ENCODE data around the gene RAB8B.
A peak's percentile ranks its signal among the peaks of the same experiment; 100 is the strongest.

RAB8B gene

GRCh38 chr15:63264688-63265293, 75.4 kb downstream of the RAB8B start:
- Histone ChIP-seq H3K23ac (ENCODE audit: low read depth, low read length, poor library complexity) (no peak overlapping the region), H2BK15ac (ENCODE audit: low read length) (no peak overlapping the region), H3K14ac (ENCODE audit: low read length) (no peak overlapping the region), H3K9me3 (replicated peaks in 1 of 2; ENCODE audit: control insufficient read depth in 2 of 2, insufficient read depth in 1 of 2, low read depth in 1 of 2, low read length in 2 of 2) (peaks cover 0 to 9% of the 10 kb centered on the region in 2 donors), H3K9ac (ENCODE audit: low read depth, low read length, poor library complexity) (no peak overlapping the region), H3K36me3 (replicated peaks in 1 of 2; ENCODE audit: control insufficient read depth in 2 of 2, insufficient read depth in 2 of 2, low read length in 2 of 2) (peaks cover 11 to 88% of the 10 kb centered on the region in 2 donors), H4K91ac (ENCODE audit: low read depth, low read length, poor library complexity) (no peak overlapping the region), H3K4ac (ENCODE audit: low read length) (no peak overlapping the region), H2BK5ac (ENCODE audit: low read length) (no peak overlapping the region), H3K4me1 (ENCODE audit: control insufficient read depth in 2 of 2, insufficient read depth in 1 of 2, low read depth in 1 of 2, low read length in 2 of 2) (no peaks in the 10 kb centered on the region), H3K79me1 (ENCODE audit: low read depth, low read length) (no peaks in the 10 kb centered on the region), H2AFZ (ENCODE audit: low read length) (no peak overlapping the region), H3K4me2 (ENCODE audit: insufficient read depth, low read length, poor library complexity, severe bottlenecking) (no peak overlapping the region), H2AK5ac (ENCODE audit: low read depth, low read length) (no peak overlapping the region), H3K27ac (replicated peaks; ENCODE audit: low read length) (no peak overlapping the region), H3K4me3 (ENCODE audit: low read length in 2 of 2) (no peak overlapping the region), H4K8ac (ENCODE audit: low read depth, low read length) (no peak overlapping the region), H3K27me3 (ENCODE audit: control insufficient read depth in 3 of 3, insufficient read depth in 3 of 3, low read depth in 1 of 3, low read length in 3 of 3) (no peaks in the 10 kb centered on the region), H2BK120ac (ENCODE audit: low read depth, low read length) (no peak overlapping the region), H2BK12ac (ENCODE audit: low read length) (no peak overlapping the region), H3K18ac (ENCODE audit: low read length) (no peak overlapping the region)
- WGBS, 2 donors (ENCODE audit: extremely low coverage in 2 of 2, insufficient read length in 2 of 2, insufficient replicate concordance in 1 of 2): no CpG with 5 or more reads among the region's 1 CpG
- no peak for DNase-seq (ENCODE audit: low spot score)

- H2BK12ac ChIP-seq (ENCODE audit: low read length): no peak overlapping the region
- peaks cover 2 to 14% of the 10 kb centered on the region in 2 donors for H3K9me3 ChIP-seq (replicated peaks in 1 of 2; ENCODE audit: control insufficient read depth in 2 of 2, insufficient read depth in 1 of 2, low read depth in 1 of 2, low read length in 2 of 2)
- H2BK120ac ChIP-seq (ENCODE audit: low read depth, low read length): no peak overlapping the region
- no peak overlapping the region for H3K9ac ChIP-seq (ENCODE audit: low read depth, low read length, poor library complexity)
- H4K8ac ChIP-seq (ENCODE audit: low read depth, low read length): no peak overlapping the region
- peaks cover 0 to 9% (median 2%) of the 10 kb centered on the region in 3 experiments for H3K27me3 ChIP-seq (ENCODE audit: control insufficient read depth in 3 of 3, insufficient read depth in 3 of 3, low read depth in 1 of 3, low read length in 3 of 3)
- peaks cover 2 to 4% of the 10 kb centered on the region in 2 donors for H3K4me1 ChIP-seq (ENCODE audit: control insufficient read depth in 2 of 2, insufficient read depth in 1 of 2, low read depth in 1 of 2, low read length in 2 of 2)
- DNase-seq (ENCODE audit: low spot score): no peak
- H3K4me2 ChIP-seq (ENCODE audit: insufficient read depth, low read length, poor library complexity, severe bottlenecking): no peak overlapping the region
- no peak overlapping the region for H3K4me3 ChIP-seq (ENCODE audit: low read length in 2 of 2)
- peaks cover 0 to 5% of the 10 kb centered on the region in 2 donors for H3K36me3 ChIP-seq (replicated peaks in 1 of 2; ENCODE audit: control insufficient read depth in 2 of 2, insufficient read depth in 2 of 2, low read length in 2 of 2)
- H3K79me1 ChIP-seq (ENCODE audit: low read depth, low read length): no peaks in the 10 kb centered on the region
- H3K14ac ChIP-seq (ENCODE audit: low read length): no peak overlapping the region
- no CpG with 5 or more reads among the region's 3 CpGs for WGBS, 2 donors (ENCODE audit: extremely low coverage in 2 of 2, insufficient read length in 2 of 2, insufficient replicate concordance in 1 of 2)
- no peak overlapping the region for H2BK15ac ChIP-seq (ENCODE audit: low read length)
- H3K23ac ChIP-seq (ENCODE audit: low read depth, low read length, poor library complexity): no peak overlapping the region
- H3K4ac ChIP-seq (ENCODE audit: low read length): no peak overlapping the region
- no peak overlapping the region for H2AK5ac ChIP-seq (ENCODE audit: low read depth, low read length)
- H2AFZ ChIP-seq (ENCODE audit: low read length): no peak overlapping the region
- no peak overlapping the region for H4K91ac ChIP-seq (ENCODE audit: low read depth, low read length, poor library complexity)
- no peak overlapping the region for H3K27ac ChIP-seq (replicated peaks; ENCODE audit: low read length)
- H2BK5ac ChIP-seq (ENCODE audit: low read length): no peak overlapping the region
- no peak overlapping the region for H3K18ac ChIP-seq (ENCODE audit: low read length)
These were observed 85.0 kb downstream of the RAB8B start for GRCh38 chr15:63274427-63274826.

- no peak overlapping the region for H3K27ac ChIP-seq (replicated peaks; ENCODE audit: low read length)
- peaks cover 2 to 7% of the 10 kb centered on the region in 2 donors for H3K9me3 ChIP-seq (replicated peaks in 1 of 2; ENCODE audit: control insufficient read depth in 2 of 2, insufficient read depth in 1 of 2, low read depth in 1 of 2, low read length in 2 of 2)
- H3K18ac ChIP-seq (ENCODE audit: low read length): no peak overlapping the region
- no peak overlapping the region for H3K4ac ChIP-seq (ENCODE audit: low read length)
- H3K9ac ChIP-seq (ENCODE audit: low read depth, low read length, poor library complexity): no peak overlapping the region
- H3K23ac ChIP-seq (ENCODE audit: low read depth, low read length, poor library complexity): no peak overlapping the region
- H4K8ac ChIP-seq (ENCODE audit: low read depth, low read length): no peak overlapping the region
- H2AFZ ChIP-seq (ENCODE audit: low read length): peak overlapping the region; percentile 62
- H2AK5ac ChIP-seq (ENCODE audit: low read depth, low read length): no peak overlapping the region
- peak overlapping the region; percentile 69 for H3K4me2 ChIP-seq (ENCODE audit: insufficient read depth, low read length, poor library complexity, severe bottlenecking)
- no peak overlapping the region for H4K91ac ChIP-seq (ENCODE audit: low read depth, low read length, poor library complexity)
- H3K27me3 ChIP-seq (ENCODE audit: control insufficient read depth in 3 of 3, insufficient read depth in 3 of 3, low read depth in 1 of 3, low read length in 3 of 3): peaks cover 0 to 9% (median 2%) of the 10 kb centered on the region in 3 experiments
- no peak overlapping the region for H2BK15ac ChIP-seq (ENCODE audit: low read length)
- H3K4me1 ChIP-seq (ENCODE audit: control insufficient read depth in 2 of 2, insufficient read depth in 1 of 2, low read depth in 1 of 2, low read length in 2 of 2): peaks cover 4 to 6% of the 10 kb centered on the region in 2 donors
- H2BK12ac ChIP-seq (ENCODE audit: low read length): no peak overlapping the region
- H2BK120ac ChIP-seq (ENCODE audit: low read depth, low read length): no peak overlapping the region
- no peak overlapping the region for H2BK5ac ChIP-seq (ENCODE audit: low read length)
- no CpG with 5 or more reads among the region's 11 CpGs for WGBS, 2 donors (ENCODE audit: extremely low coverage in 2 of 2, insufficient read length in 2 of 2, insufficient replicate concordance in 1 of 2)
- no peaks in the 10 kb centered on the region for H3K36me3 ChIP-seq (replicated peaks in 1 of 2; ENCODE audit: control insufficient read depth in 2 of 2, insufficient read depth in 2 of 2, low read length in 2 of 2)
- H3K14ac ChIP-seq (ENCODE audit: low read length): no peak overlapping the region
- DNase-seq (ENCODE audit: low spot score): no peak
- no peaks in the 10 kb centered on the region for H3K79me1 ChIP-seq (ENCODE audit: low read depth, low read length)
- peak overlapping the region; percentile 1 to 88 for H3K4me3 ChIP-seq (ENCODE audit: low read length in 2 of 2)
These were observed 87.1 kb downstream of the RAB8B start for GRCh38 chr15:63276342-63277037.

Data from neuronal stem cell (in vitro differentiated cells).